ENCODE measurements around the gene APLP2.
"Not testable (repeated sequence)": the region's sequence is repeated elsewhere in the genome, so short reads cannot be mapped to it uniquely, and the experiment has no call there.

The APLP2 gene

DNA sequence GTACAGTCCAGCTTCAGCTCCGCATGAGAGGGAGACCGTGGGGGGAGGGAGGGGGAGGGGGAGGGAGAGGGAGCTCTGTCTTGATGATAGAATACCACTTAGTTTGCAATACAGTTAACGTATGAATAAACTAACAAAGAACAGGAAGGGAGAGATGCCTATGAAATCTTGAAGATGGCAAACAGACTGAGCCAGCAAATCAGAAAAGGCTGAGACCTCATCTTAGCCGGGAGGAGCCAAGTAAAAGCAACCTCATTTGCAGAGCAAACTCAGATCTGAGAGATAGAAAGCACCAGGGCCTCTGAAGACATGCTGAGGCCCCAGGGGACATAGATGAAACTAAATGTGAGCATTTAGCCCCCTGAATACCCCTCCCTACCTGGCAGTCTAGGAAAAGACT, 23.0 kb downstream of the APLP2 start:
- FAIRE-seq: no peak

DNA sequence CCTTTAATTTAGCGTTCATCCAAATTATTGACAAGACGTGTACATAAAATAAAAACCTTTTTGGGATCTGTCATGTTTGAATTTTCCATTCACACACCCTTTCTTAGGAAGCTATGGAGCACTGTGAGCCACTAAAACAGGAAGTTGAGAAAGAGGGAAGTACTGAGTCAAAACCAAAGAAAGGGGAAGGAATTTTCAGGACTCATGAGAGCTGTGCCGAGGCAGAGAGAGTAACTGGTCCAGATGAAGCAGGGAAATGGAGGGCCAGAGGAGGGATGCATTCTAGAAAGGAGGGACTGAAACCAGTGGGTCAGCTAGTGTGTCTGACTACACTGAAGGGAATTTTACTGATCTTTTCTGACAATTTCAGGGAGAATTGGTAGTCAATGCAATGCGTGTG, 24.9 kb downstream of the APLP2 start:
- FAIRE-seq: no peak

DNA sequence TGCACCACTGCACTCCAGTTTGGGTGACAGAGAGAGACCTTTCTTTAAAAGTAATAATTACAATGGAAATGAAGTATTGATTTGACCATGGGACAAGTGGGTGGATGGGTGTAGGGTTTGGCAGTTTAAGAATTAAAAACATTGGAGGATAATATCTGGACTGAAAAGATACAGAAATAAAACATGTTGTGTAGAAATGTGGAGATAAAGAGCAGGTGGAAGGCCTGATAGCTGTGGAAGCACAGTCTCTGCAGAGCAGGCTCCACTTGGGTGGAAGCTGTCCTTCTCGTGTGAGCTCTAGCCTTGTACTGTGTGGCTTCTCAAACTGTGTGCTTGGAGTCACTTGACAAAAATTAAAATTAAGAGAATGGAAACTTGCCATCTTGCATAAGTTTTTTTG, 25.6 kb downstream of the APLP2 start:
- no peak for FAIRE-seq

DNA sequence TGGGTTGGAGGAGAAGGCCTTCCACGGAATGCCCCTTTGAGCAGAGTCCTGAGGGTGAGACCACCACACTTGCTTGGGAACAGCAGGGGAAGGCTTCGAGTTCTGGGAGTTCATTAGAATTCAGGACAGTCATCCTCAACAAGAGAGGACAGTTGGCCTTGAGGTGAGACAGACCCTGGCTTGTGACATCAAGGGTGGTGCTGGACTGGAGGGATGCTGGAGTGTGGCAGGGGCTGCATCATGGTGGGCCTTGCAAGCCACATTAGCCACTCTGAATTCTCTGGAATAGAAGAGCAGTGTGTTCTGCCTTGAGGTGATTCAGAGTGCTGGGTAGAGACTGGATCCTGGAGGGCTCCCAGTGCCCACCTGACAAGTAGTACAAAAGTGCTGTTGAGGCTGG, 26.3 kb downstream of the APLP2 start:
- no peak for FAIRE-seq

DNA sequence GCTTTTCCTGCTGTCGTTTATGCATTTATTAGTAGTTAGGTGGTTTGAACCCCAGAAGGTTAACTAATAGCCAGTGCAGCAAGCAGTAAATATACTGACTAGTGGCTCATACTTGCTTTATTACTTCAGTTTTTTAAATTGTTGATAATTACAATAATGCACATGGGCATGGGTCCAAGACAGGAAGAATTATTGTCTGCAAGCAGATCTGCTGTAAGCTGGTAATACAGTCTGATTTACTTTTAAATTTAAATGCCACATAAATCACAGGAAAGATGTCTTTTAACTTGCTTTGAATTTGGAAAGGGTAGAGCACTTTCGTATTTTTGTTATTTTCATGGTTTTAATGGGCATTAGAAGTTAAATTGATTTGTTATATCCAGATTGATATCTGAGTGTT, 27.1 kb downstream of the APLP2 start:
- FAIRE-seq: no peak

DNA sequence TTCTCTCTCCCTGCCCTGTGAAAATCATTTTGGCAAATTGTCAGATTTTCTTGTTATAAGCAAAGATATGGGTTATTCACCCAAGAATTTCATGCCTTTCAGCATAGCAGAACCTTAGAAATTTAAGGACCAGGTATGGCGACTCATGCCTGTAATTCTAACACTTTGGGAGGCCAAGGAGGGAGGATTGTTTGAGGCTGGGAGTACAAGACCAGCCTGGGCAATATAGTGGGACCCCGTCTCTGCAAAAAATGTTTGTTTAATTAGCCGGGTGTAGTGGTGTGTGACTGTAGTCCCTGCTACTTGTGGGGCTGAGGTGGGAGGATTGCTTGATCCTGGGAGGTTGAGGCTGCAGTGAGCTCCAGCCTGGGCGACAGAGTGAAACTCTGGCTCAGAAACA, 27.6 kb downstream of the APLP2 start:
- no peak for FAIRE-seq

DNA sequence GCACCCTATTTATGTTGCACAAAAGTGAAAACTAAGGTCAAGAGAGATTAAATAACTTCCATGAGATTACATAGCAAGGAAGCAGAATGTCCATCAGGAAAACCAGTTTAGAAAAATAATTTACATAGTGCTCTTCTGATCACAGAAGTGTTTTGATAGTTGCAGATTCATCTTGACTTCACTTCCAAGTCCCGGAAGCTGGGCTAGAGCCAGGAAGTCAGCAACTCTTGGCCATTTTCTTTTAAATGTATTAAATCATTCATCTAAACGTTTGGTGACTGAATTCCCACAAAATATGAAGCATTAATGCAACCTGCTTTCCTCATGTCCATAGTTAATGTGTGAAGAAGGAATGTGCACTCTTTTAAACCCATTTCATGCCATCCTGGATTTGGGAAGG, 29.7 kb downstream of the APLP2 start:
- no peak for FAIRE-seq

DNA sequence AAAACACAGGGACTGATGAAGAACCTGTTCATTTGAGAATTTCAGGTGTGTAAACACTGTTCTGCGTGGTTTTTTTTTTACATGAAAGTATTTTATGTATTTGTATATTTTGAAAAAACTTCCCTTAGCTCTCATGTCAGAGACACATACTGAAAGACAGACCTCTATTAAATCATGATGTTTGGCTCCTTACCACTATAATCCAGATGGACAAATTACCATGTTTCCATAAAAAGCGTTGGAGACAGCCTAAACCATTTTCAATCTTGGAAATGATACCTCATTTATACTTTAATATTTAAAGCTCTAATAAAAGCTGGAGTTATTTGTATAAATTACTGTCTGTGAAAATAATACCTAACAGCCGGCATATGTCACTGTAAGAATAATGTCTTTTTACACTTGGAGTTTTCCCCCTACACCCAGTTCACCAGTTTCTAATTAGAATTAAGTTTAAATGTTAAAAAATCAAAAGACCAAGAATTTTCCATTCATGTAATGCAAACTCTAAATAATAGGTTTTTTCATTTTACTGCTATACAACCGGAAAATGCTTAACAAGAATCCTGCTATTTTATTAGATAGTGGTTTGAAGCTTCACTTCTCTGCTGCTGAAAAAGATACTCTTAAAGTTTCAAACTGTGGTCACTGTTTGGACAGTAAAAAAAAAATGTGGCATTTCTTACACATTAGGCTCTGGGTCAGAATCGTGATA, 30.8 kb downstream of the APLP2 start:
- peak; percentile 31 for FAIRE-seq

DNA sequence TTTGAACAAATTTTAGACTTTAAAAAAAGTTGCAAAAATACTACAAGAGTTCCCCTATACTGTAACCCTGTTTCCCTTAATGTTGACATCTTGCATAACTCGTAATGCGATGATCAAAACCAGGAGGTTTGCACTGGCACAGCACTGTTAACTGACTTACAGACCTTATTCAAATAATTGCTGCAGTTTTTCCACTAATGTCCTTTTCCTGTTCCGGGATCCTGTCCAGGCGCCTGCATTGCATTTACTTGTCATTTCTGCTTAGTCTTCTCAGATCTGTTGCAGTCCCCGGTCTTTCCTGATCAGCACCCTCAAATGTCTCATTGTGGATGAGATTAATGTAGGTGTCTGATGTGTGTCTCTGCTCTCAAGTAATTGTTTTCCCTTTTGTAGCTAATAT, 32.0 kb downstream of the APLP2 start:
- FAIRE-seq: no peak

DNA sequence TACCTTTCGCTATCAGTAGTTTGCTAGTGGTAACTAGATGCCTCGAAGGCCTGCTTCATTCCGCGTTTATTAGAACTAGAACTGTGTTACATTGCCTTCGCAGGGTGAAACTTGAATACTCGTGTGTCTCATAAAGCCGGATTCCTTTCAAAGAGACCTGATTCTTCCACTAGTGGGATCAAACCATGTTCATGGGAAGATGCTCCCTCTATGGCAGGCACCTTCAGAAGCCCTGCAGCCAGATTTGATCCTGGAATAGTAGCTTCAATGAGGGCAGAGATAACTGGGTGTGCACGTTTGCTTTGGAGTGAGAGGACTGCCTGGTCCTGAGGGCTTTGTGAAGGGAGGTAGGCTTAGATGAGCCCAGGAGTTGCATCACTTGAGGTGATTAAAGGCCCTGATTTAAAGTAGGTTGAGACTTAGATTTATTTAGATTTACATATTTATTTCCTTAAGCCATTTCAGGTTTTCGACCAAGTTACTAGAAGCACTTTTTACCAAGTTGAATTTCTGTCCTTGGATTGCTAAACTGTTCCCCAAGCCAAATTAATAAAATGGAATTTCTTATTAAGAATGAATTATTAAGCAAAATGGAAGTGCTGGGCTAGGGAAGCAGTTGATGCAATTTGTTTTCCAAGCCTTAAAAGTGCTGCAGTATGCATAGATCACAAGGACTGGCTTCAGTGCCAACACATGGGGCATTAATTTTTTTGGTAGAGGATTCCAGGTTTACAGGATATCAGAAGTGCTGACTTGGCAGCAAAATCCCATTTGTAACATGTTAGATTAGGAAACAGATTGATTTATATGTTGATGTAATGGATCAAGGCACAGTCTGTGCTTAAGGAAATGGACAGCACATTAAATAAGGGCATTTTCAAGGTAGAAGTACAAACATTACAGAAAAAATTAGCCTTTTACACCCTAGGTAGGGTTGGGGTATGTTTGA, 32.9 kb downstream of the APLP2 start:
- no peak for FAIRE-seq

DNA sequence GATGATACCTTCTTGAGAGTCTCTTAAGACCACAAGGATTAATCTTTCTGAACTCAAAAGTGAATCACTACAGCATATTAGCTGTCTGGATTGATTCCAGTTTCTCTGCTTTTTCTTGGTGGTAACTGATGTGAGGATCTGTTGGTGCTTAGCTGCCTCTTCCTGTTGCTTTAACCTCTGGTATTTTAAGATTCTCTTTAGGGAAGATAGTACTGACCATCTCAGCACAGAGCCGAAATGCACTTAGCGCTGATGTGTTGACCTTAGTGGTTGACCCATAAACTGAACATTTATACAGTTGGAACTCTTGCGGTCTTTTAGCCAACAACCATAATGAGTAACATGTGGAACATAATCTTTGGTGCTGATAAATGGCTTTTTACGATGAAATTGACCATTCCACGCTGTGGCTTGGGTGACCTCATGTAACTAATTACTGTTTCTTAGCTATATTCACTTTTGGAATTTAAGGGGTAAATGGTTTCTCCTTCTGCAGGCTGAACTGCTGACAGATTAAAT, 33.7 kb downstream of the APLP2 start:
- FAIRE-seq: peak; percentile 93

DNA sequence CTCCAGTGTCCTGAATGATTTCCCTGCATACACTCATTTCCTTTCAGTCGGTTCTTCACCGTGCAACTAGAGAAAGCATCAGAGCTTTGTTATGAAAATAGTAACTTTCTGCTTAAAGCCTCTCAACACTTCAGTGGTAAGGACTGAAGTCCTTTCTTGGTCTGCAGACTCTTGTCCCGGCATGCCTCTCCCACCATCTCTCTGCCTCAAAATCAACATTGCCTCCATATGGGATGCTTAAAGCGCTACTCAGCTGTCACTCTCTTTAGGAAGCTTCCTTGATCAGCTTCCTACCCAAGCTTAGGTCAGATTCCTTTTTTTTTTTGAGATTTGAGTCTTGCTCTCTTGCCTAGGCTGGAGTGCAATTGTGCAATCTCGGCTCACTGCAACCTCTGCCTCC, 36.7 kb downstream of the APLP2 start:
- FAIRE-seq: no peak

DNA sequence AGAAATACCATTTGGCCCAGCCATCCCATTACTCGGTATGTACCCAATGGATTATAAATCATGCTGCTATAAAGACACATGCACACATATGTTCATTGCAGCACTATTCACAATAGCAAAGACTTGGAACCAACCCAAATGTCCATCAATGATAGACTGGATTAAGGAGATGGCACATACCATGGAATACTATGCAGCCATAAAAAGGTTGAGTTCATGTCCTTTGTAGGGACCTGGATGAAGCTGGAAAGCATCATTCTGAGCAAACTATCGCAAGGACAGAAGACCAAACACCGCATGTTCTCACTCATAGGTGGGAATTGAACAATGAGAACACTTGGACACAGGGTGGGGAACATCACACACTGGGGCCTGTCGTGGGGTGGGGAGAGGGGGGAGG, 39.0 kb downstream of the APLP2 start:
- not testable (repeated sequence) for FAIRE-seq

DNA sequence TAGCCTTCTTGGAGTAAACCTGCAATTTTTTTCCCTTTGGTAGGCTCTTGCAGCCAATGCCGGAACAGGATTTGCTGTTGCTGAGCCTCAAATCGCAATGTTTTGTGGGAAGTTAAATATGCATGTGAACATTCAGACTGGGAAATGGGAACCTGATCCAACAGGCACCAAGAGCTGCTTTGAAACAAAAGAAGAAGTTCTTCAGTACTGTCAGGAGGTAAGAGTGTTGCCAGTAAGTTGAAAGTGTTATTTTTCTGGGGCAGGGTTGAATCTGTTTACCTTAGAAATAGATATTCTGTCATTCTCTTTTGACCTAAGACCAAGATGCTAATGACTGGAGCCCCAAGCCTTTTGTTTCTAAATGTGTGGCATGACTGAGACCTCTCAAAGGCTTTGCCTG, 39.7 kb downstream of the APLP2 start:
- FAIRE-seq: no peak

DNA sequence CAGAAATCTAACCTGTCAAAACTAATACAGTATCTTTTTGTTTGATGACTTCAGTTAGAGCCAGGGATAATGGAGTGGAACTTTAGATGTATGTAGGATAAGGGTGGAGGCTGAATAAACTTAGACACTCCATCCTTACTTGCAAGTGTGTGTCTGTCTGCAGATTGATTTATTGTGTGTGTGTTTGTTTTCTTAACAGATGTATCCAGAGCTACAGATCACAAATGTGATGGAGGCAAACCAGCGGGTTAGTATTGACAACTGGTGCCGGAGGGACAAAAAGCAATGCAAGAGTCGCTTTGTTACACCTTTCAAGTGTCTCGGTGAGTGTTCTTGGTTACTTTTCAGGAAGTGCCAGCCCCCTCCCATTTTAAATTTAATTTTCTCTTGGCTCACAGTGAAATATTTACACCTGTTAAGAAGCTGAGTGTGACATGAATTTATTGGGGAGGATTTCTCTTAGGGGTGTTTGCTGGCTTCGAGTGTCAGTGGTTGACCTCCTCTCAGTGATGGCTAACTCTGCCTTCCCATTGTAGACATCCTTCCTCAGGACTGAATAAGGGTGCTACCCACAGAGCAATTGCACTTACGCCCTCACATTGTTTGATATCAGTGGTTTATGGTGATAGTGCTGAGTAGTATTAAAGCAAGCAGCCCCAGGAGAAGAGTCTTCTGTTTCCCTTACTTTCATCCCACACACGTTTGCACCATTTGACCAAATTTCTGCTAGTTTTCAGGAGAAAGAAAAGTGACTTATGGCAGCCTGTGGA, 40.8 kb downstream of the APLP2 start:
- FAIRE-seq: no peak

DNA sequence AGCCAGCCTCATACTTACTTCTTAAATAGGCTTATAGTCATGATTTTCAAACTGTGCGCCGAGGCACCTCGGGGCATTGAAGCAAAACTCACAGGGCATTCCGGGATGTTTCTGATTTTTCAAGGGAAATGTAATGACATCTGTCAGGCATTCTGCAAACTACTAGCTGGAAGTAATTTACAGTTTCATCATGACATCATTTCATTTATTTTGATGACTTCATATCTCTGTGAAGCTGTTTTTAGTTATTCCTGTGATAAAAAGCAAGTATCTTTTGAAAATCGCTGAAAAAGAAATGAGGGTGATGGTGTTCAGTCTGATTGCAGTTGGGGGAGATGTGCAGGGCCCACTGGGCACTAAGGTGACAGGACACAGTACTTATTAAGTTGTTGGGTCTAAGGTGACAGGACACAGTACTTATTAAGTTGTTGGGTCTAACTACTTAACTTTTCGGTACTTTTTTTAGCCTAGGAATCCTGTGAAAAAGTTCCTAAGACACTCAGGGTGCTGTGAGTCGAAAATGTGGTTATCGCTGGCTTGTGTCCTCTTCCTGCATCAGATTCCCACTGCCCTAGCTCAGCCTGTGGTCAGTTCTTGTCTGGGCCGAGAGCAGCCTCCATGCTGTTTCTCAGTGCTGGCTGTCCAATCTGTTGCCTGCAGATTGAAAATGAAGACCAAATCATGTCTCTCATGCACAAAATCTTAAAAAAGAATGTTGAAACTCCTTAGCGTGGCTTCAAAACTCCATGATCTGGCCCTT, 42.6 kb downstream of the APLP2 start:
- FAIRE-seq: no peak

DNA sequence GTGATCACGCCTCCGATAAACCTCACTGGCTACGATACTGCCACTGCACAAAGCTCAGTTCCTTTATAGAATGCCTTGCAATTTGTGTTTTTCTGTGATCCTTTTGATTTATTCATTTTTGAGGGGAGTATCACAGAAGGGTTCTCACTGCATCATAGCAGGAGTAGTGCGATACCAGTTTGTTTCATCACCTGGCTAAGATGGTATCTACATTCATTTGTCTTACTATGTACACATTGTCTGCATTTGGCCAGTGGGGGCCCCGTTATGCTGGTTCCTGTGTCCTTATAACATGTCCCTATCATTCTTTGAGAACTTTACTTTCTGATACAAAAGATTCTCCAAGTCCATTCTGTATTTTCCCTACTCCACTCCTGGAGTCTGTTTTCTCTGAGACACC, 44.6 kb downstream of the APLP2 start:
- FAIRE-seq: no peak

DNA sequence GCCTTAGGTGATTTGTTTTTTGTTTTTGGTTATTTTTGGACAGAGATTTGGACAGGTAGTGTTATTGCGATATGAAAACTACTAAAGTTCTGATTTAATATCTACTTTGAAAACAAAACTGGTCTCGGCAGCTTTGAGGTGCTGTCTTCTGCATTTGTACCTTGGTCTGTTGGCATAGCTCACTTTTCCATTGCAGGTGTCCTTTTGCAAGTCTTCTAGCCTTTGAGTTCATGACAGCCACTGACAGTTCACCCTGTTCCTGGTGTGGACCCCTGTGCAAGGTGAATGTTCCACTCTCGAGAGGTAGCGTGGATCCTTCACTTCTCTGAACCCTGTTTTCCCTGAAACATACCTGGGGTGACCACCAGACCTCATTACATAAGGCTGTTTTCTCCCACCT, 45.0 kb downstream of the APLP2 start:
- FAIRE-seq: no peak

DNA sequence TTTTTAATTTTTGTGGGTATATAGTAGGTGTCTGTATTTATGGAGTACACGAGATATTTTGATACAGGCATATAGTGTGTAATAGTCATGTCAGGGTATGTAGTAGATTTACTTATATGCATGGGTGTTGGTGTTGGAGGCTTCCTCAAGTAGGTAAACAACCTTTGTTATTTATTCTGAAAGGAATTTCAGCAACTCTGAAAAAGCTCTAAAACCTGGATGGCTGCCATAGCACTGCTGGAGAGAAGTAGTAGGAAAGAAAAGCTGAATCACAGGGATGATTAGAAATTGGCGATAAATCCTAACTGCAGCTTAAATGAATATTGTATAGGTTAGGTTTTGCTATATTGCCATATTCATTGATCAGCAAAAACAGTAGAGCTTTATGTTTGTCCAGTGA, 45.5 kb downstream of the APLP2 start:
- FAIRE-seq: no peak

DNA sequence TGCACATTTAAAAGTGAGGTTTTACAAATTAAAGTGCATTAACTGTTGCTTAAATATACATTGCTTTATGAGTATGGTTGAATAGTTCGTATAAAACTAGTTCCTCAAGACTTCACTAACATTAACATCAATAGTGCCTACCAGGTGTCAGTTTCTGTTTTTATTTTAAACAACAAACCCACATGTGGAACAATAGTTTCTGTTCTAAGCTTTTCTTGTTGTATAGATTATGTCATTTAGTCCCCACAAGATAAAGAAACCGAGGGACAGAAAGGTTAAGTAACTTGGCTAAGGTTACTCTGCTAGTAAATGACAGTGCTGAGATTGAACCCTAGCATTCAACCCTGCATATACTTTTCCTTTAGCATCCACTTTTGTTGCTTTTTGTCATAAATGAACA, 48.5 kb downstream of the APLP2 start:
- FAIRE-seq: no peak

DNA sequence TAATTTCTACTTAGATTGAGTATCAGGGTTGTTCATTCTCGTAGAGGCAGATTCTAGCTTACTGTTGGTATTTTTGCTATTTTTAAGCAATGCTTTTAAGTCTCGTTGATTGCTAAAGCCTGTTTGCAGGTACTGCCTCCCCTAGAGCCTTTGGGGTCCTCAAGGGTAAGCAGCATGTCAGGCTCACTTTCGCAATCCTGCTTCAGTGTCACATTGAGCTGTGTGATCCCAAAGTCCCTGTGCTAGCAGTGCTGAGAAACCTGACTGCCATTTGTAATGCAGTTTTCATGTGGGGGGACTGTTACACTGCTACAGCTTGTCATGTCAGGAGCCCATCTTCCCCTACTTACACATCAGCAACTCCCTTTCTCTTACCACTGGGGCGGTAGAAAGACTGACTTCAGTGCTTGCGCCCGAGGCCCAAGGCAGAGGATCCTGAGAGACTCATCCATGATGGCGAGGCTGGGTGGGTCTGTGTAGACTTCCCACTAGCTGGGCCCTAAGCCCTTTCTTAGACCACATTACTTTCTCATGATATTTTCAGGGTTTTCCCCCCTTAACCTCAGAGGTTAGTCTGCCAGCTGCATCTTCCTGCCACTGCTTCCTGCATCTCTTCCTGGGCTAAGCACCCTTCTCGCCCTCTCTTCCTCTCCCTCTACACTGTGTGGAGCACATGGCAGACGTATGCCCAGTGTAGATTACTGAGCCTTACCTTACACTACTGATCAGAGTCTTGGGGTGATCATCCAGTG, 49.1 kb downstream of the APLP2 start:
- FAIRE-seq: no peak

DNA sequence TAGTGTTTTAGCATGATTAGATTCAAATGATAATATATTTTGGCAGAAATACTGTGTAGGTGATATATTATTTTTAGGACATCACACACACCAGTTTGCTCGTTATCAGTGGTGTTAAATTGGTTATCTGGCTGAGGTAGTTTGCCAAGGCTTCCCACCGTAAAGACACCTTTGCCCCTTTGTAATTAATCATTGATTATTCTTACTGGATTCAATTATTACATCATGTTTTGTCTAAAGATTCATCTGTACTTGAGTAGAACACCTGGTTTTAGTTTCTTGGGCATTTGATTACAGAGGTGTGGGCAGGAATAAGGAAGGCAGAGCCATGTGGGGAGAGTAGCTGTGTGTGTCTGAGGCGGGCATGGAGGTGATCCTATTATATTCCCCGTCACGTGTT, 50.4 kb downstream of the APLP2 start:
- no peak for FAIRE-seq

Measured in endometrium (tissue), 2 donors.